Neuron (in vitro differentiated cells): ENCODE results near the gene CCDC85A.

Experiments used
- H2AFZ ChIP-seq: one replicate; pipeline ENCODE4 v1.6.1; 2013; ENCODE audit warnings: low read depth, mild to moderate bottlenecking, inconsistent platforms, low read length, moderate library complexity
- H3K27me3 ChIP-seq: one replicate; pipeline ENCODE4 v1.6.1; 2013; ENCODE audit warnings: low read length; ENCODE audit not compliant: insufficient read depth
- H3K36me3 ChIP-seq: one replicate; pipeline ENCODE4 v1.6.1; 2013; ENCODE audit warnings: low read length; ENCODE audit not compliant: insufficient read depth
- H3K4me1 ChIP-seq: one replicate; pipeline ENCODE4 v1.6.1; 2013; ENCODE audit warnings: low read length; ENCODE audit not compliant: insufficient read depth
- H3K4me3 ChIP-seq: 2 replicates; pipeline ENCODE4 v1.5.1; 2013; ENCODE audit warnings: mild to moderate bottlenecking, low read length, moderate library complexity
- H3K9me3 ChIP-seq: one replicate; pipeline ENCODE4 v1.6.1; 2013; ENCODE audit warnings: low read length

CCDC85A gene

GRCh38 chr2:56231361-56231760 lies 47.6 kb downstream of the CCDC85A start:
- Histone ChIP-seq H3K4me3 (no peak overlapping the region), H3K4me1 (no peaks in the 10 kb centered on the region), H2AFZ (no peak overlapping the region), H3K36me3 (no peaks in the 10 kb centered on the region), H3K27me3 (no peaks in the 10 kb centered on the region), H3K9me3 (no peaks in the 10 kb centered on the region)

GRCh38 chr2:56232912-56233311 lies 49.1 kb downstream of the CCDC85A start:
- Histone ChIP-seq H3K4me3 (no peak overlapping the region), H3K27me3 (no peaks in the 10 kb centered on the region), H2AFZ (no peak overlapping the region), H3K4me1 (no peaks in the 10 kb centered on the region), H3K36me3 (no peaks in the 10 kb centered on the region), H3K9me3 (no peaks in the 10 kb centered on the region)

GRCh38 chr2:56234241-56234640 lies 50.5 kb downstream of the CCDC85A start:
- Histone ChIP-seq H3K4me1 (no peaks in the 10 kb centered on the region), H3K36me3 (no peaks in the 10 kb centered on the region), H3K4me3 (no peak overlapping the region), H3K9me3 (no peaks in the 10 kb centered on the region), H3K27me3 (no peaks in the 10 kb centered on the region), H2AFZ (no peak overlapping the region)

- Histone ChIP-seq H3K9me3 (no peaks in the 10 kb centered on the region), H2AFZ (no peak overlapping the region), H3K4me3 (no peak overlapping the region), H3K4me1 (no peaks in the 10 kb centered on the region), H3K36me3 (no peaks in the 10 kb centered on the region), H3K27me3 (no peaks in the 10 kb centered on the region)
Measured at GRCh38 chr2:56239030-56239429, 55.2 kb downstream of the CCDC85A start.

- no peaks in the 10 kb centered on the region for H3K9me3 ChIP-seq
- H3K4me3 ChIP-seq, result no peak overlapping the region
- H3K4me1 ChIP-seq, result no peaks in the 10 kb centered on the region
- no peaks in the 10 kb centered on the region for H3K27me3 ChIP-seq
- no peaks in the 10 kb centered on the region for H3K36me3 ChIP-seq
- no peak overlapping the region for H2AFZ ChIP-seq
Measured at GRCh38 chr2:56239437-56239836, 55.6 kb downstream of the CCDC85A start.

GRCh38 chr2:56240210-56240609 lies 56.4 kb downstream of the CCDC85A start:
- Histone ChIP-seq H3K9me3 (no peaks in the 10 kb centered on the region), H3K36me3 (no peaks in the 10 kb centered on the region), H3K4me3 (no peak overlapping the region), H3K4me1 (no peaks in the 10 kb centered on the region), H3K27me3 (no peaks in the 10 kb centered on the region), H2AFZ (no peak overlapping the region)

GRCh38 chr2:56244506-56244905 lies 60.7 kb downstream of the CCDC85A start:
- Histone ChIP-seq H3K36me3 (no peaks in the 10 kb centered on the region), H3K27me3 (no peaks in the 10 kb centered on the region), H3K4me3 (no peak overlapping the region), H3K9me3 (no peaks in the 10 kb centered on the region), H3K4me1 (no peaks in the 10 kb centered on the region), H2AFZ (no peak overlapping the region)

GRCh38 chr2:56244911-56245530 lies 61.2 kb downstream of the CCDC85A start:
- no peaks in the 10 kb centered on the region for H3K27me3 ChIP-seq
- no peaks in the 10 kb centered on the region for H3K36me3 ChIP-seq
- no peaks in the 10 kb centered on the region for H3K9me3 ChIP-seq
- H2AFZ ChIP-seq, result no peak overlapping the region
- no peaks in the 10 kb centered on the region for H3K4me1 ChIP-seq
- H3K4me3 ChIP-seq, result no peak overlapping the region

- Histone ChIP-seq H3K27me3 (no peaks in the 10 kb centered on the region), H3K36me3 (no peaks in the 10 kb centered on the region), H3K4me1 (no peaks in the 10 kb centered on the region), H3K4me3 (no peak overlapping the region), H2AFZ (no peak overlapping the region), H3K9me3 (no peaks in the 10 kb centered on the region)
Measured at GRCh38 chr2:56248965-56249742, 65.4 kb downstream of the CCDC85A start.

- H3K36me3 ChIP-seq, result no peaks in the 10 kb centered on the region
- no peaks in the 10 kb centered on the region for H3K27me3 ChIP-seq
- H3K4me1 ChIP-seq, result no peaks in the 10 kb centered on the region
- no peak overlapping the region for H2AFZ ChIP-seq
- H3K9me3 ChIP-seq, result no peaks in the 10 kb centered on the region
- no peak overlapping the region for H3K4me3 ChIP-seq
Measured at GRCh38 chr2:56250153-56250729, 66.5 kb downstream of the CCDC85A start.

- Histone ChIP-seq H2AFZ (no peak overlapping the region), H3K36me3 (no peaks in the 10 kb centered on the region), H3K9me3 (no peaks in the 10 kb centered on the region), H3K4me3 (no peak overlapping the region), H3K27me3 (no peaks in the 10 kb centered on the region), H3K4me1 (no peaks in the 10 kb centered on the region)
Measured at GRCh38 chr2:56260415-56260814, 76.6 kb downstream of the CCDC85A start.

- no peaks in the 10 kb centered on the region for H3K4me1 ChIP-seq
- no peak overlapping the region for H2AFZ ChIP-seq
Measured at GRCh38 chr2:56262241-56262640, 78.5 kb downstream of the CCDC85A start.

GRCh38 chr2:56263876-56264275 lies 80.1 kb downstream of the CCDC85A start:
- Histone ChIP-seq H2AFZ (no peak overlapping the region), H3K4me3 (no peak overlapping the region), H3K27me3 (no peaks in the 10 kb centered on the region), H3K36me3 (no peaks in the 10 kb centered on the region), H3K4me1 (no peaks in the 10 kb centered on the region), H3K9me3 (no peaks in the 10 kb centered on the region)

More at GRCh38 chr2:56262241-56262640, 78.5 kb downstream of the CCDC85A start:
- Histone ChIP-seq H3K9me3 (no peaks in the 10 kb centered on the region), H3K36me3 (no peaks in the 10 kb centered on the region), H3K4me3 (no peak overlapping the region), H3K27me3 (no peaks in the 10 kb centered on the region)
